GOT3 (cell line): ENCODE measurements around the gene MEIS1.

Experiments
- DNase-seq: peaks from one replicate; lab custom pipeline; 2025; ENCODE audit warnings: mixed read lengths; lab: John Stamatoyannopoulos, UW

MEIS1 gene

DNA sequence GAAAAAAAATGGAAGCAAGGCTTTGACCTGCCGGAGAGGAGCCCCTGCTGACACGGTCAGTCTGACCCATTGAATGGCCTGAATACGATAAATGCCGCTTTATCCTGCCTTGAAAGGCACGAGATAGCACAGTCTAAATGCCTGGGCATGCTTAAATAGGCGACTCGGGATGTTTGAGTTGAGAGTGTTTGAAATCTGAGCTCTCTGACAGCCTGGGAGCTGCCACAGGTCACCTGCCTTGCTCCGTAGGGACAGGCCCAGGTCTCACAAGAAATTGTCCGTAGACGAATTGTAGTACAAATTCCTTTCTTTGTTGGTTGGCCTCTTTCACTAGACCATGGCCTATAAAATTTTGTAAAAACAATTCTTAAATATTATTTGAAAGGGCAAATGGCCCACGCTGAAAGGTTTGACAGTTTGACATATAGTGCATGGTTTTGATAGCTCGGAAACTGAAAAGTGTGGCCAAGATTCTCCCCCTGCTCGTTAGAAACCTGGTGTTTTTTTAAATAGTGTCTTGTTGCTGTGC lies 72.8 kb downstream of the MEIS1 start:
- no peak for DNase-seq

DNA sequence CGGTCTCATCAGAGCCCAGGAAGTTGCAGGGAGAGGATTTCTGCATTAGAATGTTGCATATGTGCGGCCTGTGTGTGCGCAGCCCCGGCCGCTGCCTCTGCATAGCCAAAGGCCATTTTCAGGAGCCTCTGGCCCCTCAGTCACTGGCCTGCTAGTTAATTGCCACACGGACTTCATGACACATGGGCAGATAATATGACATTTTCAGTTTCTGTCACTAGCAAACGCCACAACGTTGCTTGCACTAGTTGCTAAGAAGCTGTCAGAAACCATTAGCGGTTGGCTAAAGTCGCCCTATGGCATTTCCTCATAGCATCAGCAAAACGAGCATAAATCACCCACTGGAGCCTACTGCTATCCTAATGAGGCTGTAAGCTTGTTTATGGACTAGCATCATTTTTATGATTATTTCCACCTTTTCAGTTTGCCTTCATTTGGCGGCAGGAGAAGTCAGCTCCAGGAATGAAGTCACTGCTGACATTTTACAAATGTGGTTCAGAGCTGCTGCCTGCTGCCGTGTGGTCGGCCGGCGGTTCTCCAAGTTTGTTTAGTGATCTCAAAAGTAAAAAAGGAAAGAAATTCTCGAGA lies 73.7 kb downstream of the MEIS1 start:
- no peak for DNase-seq

DNA sequence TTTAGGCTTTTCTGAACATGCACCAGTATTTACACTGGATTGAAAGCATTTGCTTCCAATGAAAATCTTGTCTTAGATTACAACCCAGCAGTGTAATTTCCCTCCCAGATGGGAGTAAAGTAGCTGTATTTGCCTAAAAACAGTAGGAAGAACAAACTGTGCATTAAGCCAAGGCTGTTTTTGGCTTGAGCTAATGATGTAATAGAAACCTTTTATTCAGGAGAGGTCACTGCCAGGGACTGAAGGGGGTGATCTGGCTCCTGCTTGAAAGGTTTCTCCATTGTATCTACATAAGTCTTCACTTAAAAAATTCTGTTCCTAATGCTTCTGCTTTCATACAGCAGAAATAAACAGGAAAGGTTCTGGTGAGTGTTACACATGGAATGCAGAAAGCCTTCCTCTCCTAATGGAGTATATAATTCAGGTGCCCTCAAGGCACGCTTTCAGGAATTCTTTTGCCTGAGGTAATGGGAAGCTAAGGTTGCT lies 74.4 kb downstream of the MEIS1 start:
- DNase-seq, result no peak

DNA sequence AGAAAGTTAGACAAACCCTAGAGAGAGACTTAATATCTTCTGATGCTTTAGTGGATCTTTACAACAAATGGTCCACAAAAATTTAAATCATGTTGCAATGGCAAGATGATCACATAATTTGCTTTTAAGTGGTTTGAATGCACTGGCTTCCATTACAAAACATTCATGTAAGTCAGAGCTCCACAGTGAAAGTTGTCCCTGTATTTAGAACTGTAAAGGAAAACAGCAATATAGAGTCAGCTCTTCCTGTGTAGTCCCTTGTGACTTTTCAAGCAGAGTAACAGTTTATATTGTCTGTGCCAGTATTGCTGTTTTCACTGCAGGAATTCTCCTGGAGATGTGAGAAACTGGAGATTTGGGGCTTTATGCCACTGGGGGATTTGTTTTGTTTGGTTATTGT lies 77.7 kb downstream of the MEIS1 start:
- DNase-seq, result no peak

DNA sequence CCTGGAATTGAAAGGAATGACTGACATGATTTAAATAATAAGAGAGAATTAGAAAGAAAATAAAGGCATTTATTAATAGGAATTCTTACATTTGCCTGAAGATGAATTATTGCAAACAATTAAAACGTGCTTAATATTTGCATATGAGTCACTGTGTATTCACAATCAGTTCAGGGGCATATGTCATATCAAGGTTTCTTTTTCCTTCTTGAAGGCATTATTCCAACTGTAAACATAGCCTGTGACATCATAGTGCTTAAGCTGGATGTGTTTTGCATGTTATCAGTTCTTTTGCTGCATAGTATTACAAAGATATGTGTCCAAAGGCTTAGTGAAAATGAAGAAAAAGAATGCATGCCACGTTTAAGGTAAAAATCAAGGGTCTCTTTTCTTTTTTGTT lies 80.8 kb downstream of the MEIS1 start:
- DNase-seq, result no peak

DNA sequence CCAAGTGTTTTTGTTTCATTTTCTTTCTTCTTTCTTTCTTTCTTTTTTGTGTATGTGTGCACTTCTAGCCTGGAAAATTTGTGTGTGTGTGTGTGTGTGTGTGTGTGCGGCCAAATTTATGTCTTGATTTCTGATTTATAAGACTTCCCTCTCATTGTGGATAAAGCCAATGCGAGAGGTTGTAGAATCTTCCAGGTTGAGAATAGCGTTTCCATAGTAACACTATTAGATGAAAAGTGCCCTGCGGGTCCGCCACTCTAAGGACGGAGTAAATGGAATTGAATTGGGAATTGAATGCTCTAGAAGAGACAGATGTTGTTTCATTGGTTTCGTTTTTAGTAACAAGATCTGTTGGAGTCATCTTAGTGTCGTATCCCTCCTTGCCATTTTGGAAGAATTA lies 81.6 kb downstream of the MEIS1 start:
- no peak for DNase-seq

DNA sequence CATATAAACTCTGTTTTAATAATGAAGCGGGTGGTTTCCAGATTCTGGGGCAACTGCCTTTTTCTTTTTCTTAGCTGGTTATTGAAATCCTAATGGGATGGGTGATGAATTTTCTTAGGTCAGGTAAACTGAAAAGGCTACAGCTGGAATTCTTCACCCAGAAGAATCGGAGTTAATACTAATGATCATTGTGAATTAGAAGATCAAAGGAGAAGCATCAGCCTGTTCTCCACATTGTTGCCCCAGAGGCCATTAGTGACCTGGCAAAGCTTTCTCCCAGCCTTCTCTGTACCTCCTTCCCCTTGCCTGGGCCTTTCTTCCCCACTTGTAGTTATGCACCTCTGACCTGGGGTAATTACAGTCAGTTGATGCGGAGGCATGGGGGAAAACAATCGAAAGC lies 82.8 kb downstream of the MEIS1 start:
- no peak for DNase-seq

DNA sequence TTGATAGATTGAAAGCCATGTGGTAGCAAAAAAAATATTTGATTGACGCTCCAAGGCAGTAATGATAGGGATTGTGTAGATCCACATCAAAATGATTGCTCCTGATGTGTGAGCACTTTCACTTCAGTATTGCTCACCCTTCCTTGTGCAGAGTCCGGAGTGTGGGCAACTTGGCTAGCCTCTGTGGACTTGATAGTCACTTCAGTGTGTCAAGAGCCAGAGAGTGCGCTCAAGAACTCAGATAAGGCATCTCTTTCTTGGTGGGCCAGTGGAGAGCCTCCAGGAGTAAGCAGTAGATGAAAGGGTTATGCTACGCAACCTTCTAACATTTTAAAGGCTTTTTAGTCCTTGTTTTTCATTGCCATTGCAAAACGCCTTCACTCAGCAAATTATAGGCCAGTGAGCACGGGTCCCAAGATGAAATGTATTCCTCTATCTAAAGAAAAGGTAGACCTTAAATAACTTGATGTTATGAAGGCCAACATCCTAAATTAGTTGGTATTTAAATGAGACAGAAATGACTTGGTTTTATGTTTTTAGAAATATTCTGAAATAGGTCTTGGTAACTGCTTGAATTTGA lies 84.4 kb downstream of the MEIS1 start:
- no peak for DNase-seq

DNA sequence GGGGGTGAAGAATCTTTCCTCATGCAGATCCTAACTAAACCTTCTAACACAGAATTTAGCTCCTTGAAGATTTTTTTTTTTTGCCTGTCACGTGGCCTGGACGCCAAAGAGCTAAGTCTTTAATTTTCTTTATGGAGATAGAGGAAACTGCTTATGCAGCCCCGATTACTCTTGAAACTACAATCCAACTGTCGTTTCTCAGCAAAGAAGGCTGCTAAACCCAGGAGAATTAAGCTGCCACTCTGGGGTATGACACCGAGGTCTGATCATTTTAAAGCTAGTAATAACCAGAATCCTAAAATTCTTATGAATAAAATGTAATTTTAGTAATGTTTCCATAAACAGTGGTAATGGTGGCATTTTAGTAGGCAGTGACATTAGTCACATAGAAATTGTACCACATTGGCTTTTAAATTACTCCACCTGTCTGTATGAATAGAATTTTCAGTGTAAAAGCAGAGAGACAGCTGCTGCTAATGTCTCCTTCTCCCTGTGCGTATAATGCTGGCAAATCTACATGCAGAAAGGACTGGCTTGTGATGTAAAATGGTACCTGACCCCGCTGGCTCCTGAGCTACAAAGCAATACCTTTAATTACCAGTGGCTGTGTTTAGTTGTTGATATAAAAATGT lies 86.5 kb downstream of the MEIS1 start:
- no peak for DNase-seq

DNA sequence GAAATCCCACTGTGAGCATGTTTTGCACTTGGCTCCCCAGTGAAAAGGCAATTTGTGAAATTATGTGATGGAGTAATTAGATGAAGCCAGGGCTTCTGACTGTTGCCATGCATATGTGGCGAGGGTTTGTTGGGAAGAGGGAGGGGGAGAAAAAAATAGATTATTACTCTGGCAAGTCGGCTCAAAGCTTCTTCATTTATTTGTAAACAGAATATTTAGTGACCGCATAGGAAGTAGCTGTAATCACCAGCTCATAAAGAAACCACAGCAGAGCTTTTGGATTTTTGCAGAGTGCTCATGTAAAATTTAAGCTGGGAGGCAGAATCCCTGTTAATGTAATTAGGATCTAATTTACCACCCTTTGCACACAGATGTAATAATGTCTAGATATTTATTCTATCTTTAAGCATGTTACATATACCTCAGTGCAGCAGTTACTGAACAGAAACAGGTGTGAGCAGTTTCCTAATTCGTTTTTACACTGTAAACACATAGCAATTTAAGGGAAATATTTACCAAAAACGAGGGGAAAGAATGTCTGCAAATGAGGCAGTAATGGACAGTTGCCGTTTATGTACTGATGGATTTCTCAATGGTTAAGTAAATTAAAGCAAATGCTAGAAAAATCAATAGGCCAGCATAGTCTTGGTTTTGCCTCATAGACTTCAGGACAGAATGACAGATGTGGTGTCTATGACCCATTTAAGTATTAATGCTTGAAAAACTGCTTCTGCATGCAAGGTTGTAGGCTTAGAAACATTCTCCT lies 87.9 kb downstream of the MEIS1 start:
- DNase-seq, result no peak

DNA sequence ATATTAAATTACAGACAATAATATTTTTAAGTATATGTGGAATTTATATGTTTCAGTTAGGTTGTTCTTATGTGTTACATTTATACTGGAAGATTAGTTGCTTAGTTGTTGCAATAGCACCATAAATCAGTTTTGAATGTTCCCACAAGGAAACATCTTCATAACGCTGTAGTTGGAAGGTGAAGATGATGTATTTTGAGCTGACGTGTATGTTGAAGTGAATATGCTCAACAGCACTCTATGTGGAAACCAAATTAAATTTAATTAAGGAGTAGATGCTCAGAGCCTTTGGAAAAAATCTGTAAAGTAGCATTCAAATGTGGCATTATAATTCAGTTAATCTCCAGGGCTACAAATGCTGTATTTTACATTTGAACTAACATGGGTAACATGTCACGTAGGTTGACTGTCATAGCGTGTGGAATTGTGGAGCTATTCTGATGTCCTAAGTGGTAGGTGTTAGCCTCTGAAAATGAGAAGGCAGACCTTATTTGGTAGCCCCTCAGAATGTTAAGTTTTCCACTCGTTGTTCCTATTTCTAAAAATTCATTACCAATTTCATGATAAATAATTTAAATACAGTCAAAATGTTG lies 88.5 kb downstream of the MEIS1 start:
- no peak for DNase-seq

DNA sequence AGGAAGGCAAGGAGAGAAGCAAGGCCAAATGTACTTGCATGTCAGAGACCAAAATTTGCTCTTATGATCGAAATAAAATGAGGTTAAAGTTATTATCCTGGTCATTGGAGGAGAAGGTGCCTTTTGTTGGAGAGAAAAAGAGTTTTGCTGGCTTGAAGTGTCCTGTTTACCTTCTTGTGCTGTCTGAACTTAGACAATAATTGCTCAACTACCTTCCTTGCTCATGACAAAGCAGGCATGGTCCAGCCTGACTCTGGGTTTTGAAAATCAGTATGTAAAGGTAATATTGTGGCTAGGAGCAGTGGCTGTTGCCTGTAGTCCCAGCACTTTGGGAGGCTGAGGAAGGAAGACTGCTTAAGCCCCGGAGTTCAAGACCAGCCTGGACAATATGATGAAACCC lies 89.1 kb downstream of the MEIS1 start:
- no peak for DNase-seq

DNA sequence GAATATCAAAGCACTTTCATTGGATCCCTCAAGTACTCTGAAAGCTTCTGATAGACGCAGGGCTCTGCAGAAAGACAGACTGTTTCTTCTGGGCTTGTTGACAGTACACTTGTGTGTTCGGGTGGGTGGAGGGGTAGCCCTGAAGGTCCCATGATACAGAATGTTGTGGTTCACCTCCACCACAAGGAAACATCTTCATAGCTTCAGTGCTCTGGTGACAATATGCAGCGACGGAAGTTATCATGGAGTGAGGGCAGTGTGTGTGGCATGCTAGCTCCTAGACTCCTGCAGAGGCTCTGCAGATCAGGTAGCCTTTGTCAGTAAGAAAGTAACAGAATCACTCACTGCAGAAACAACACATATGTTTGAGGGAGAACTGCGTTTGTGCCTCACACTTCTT lies 90.7 kb downstream of the MEIS1 start:
- DNase-seq, result no peak

DNA sequence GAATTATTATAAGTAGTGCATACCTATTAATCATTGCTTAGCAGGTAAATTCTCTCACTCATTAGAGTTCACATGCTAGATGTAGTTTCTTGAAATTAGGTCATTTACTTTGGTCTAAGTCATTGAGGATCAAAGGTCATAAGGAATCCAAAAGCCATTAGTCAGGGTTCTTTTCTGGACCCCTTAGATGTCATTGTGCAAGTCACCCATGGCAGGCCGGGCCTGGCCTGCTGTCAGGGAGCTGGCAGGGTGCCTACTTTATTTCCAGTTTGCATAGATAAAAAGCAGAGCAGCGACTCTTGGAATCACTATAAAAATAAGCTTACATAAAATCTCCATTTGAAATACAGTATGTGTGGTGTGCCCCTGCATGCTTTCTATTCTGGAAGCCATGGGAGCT lies 91.3 kb downstream of the MEIS1 start:
- no peak for DNase-seq

DNA sequence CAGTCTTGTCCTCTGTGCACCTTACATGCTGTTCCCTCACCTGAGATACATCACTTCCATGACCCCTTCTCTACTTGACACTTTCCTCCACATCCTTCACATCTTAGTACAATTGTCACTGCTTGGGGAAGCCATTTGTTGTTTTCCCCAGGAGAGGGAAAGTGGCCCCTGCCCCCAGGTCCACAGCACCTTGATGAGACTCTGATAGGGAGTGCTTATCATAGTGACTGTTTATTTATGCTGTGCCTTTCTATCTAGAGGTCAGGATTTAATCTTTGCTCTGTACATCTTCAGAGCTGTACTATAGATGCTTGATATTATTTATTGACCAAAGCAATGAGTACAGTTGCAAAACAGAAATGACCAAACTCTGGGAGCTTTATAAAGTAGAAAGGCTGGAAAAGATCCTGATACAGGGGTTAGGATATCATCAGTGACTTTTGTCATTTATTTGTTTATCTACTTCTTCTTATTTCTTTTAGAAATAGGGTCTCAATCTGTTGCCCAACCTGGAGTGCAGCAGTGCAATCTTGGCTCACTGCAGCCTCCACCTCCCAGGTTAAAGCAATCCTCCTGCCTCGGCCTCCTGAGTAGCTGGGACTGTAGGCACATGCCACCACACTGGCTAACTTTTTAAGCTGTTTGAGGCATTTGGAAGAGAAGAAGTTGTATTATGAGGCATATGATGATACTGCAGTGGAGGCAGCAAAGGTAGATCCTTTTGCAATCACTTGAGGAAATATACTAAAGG lies 94.2 kb downstream of the MEIS1 start:
- DNase-seq, result no peak

DNA sequence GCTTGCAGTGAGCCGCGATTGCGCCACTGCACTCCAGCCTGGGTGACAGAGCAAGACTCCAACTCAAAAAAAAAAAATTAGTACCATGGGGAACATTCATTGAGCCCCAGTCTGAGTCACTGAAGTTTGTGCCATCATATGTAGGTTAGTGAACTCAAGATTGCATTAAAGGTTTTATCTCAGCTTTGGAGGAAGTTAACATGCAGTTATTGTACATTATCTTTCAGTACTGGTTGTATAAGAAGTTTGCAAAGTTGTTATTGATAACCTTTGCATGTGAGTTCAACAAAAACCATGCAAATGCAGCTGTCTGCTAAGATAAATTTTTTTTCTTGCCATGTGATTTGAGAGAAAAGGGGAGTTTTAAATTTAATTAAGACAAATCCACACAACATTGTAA lies 95.7 kb downstream of the MEIS1 start:
- DNase-seq, result no peak

DNA sequence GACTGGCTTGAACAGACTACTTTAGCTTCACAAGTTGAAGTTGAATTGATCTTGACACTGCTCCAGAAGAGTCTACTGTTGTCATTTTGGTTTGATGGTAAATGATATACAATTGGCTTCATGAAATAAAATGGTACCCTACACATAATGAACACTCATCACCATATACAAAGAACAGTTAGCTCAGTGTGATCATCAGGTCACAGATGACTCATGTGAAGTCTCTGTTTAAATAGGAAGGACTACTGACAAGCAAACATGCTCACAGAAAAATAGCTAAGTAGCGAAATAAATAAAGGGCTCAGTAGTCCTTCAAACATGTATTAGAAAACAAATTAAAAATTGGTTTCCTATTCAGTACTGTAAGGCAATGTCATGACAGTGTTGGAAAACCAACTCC lies 96.2 kb downstream of the MEIS1 start:
- no peak for DNase-seq

DNA sequence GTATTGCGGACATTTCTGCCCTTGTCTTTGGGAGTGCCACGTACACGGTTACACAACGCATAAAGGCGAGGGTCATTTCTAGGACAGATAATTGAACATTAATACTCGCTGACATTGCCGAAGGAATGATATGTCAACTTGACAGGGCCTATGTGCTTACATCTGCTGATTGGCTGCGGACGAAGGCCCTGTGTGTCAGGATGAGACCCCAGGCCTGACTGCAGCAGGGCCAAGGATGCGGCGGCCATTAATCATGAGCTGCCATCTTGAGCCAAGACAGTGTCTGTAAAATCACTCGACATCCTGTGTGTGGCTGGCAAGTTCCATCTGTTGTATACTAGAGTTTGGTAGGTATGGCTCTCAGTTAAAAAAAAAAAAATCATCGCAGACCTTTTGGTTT lies 96.6 kb downstream of the MEIS1 start:
- DNase-seq, result no peak

DNA sequence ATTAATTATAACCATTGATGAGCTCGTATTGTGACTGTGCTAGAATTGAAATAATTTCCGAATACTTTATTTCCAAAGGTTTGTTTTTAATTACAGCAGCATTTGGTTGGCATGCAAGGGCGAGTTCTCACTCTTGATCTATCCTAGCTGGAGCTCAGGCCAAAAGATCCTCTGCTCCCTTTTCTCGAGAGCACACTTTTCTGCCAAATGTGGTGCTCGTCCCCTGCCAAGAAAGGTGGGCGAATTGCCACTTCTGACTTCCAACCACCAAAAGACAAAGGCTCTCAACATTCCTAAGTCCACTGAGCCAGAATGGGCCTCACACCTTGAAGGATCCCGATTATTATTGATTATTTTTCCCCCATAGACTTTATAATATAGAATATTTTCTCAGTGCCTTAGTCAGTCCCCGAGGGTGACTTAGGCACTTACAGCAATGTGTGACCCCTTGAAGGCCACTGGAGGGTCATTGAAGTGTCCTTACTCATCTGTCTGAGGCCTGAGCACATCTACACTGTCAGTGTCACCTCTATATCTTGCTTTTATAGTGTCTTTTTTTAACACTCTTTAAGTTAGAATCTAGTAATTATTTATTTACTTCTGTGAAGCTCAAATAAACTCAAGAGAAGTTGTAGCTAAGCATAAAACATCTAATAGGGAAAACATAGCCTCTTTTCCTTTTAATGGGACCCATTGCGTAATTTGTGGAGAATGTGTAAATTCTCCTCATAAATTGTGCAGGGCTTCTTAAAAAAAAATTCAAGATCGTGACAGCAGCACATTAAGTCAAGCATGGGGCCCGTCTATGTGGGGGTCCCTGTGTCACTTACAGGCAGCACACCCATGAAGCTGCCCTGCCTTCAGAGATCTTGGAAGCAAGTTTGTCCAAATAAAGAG lies 98.3 kb downstream of the MEIS1 start:
- DNase-seq, result no peak

DNA sequence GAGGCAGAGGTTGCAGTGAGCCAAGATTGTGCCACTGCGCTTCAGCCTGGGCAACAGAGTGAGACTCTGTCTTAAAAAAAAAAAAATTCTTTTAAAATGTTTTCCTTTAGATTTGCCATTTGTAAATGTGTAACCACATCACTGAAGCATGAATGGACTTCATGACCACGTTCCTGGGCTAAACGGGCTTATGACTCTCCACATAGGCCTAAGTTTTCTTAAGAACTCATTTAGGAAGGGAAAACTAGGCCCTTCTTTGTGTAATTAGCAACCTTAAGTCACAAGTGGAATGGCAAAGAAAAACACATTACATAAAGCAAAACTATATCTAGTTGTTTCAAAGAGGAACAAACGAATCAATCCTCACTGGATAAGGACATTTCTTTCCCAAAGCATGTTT lies 99.5 kb downstream of the MEIS1 start:
- DNase-seq, result no peak
